ENCODE measurements around the gene HEMK1. TPM values are rescaled to one million over a fixed set of nuclear protein-coding genes. Genes with fewer than 3 reads are reported as not detected.

Gene HEMK1
- total RNA-seq, 1 donor from 2014 or later, result 6.6 TPM

- no peaks in the 10 kb centered on the region for H3K27me3 ChIP-seq (ENCODE audit: control insufficient read depth, insufficient read depth, low read length)
- peaks cover 21% of the 10 kb centered on the region for H3K36me3 ChIP-seq (ENCODE audit: control insufficient read depth, insufficient read depth, low read length)
- FAIRE-seq (no peak), DNase-seq (ENCODE audit: low read depth) (no peak)
- no peak for TF ChIP-seq CTCF (IDR thresholded peaks at IDR 0.05; ENCODE audit: insufficient read depth, low read length, severe bottlenecking)
- H3K4me3 ChIP-seq (ENCODE audit: low read depth, low read length), result no peak overlapping the region
Observed at GRCh38 chr3:50581459-50581842, 12.1 kb downstream of the HEMK1 start.

- no peak for FAIRE-seq
- DNase-seq (ENCODE audit: low read depth), result no peak
- H3K36me3 ChIP-seq (ENCODE audit: control insufficient read depth, insufficient read depth, low read length), result peaks cover 17% of the 10 kb centered on the region
- no peaks in the 10 kb centered on the region for H3K27me3 ChIP-seq (ENCODE audit: control insufficient read depth, insufficient read depth, low read length)
- H3K4me3 ChIP-seq (ENCODE audit: low read depth, low read length), result no peak overlapping the region
- TF ChIP-seq CTCF (IDR thresholded peaks at IDR 0.05; ENCODE audit: insufficient read depth, low read length, severe bottlenecking), result no peak
Observed at GRCh38 chr3:50582083-50582482, 12.8 kb downstream of the HEMK1 start.

GRCh38 chr3:50583897-50584296, 14.6 kb downstream of the HEMK1 start:
- FAIRE-seq, result no peak
- no peaks in the 10 kb centered on the region for H3K27me3 ChIP-seq (ENCODE audit: control insufficient read depth, insufficient read depth, low read length)
- no peak for DNase-seq (ENCODE audit: low read depth)
- TF ChIP-seq CTCF (IDR thresholded peaks at IDR 0.05; ENCODE audit: insufficient read depth, low read length, severe bottlenecking), result no peak
- no peak overlapping the region for H3K4me3 ChIP-seq (ENCODE audit: low read depth, low read length)
- peaks cover 10% of the 10 kb centered on the region for H3K36me3 ChIP-seq (ENCODE audit: control insufficient read depth, insufficient read depth, low read length)

GRCh38 chr3:50584391-50584790, 15.1 kb downstream of the HEMK1 start:
- FAIRE-seq (no peak), DNase-seq (ENCODE audit: low read depth) (no peak)
- no peak for TF ChIP-seq CTCF (IDR thresholded peaks at IDR 0.05; ENCODE audit: insufficient read depth, low read length, severe bottlenecking)
- H3K36me3 ChIP-seq (ENCODE audit: control insufficient read depth, insufficient read depth, low read length), result peaks cover 8% of the 10 kb centered on the region
- H3K4me3 ChIP-seq (ENCODE audit: low read depth, low read length), result no peak overlapping the region
- no peaks in the 10 kb centered on the region for H3K27me3 ChIP-seq (ENCODE audit: control insufficient read depth, insufficient read depth, low read length)

GRCh38 chr3:50585919-50586762, 16.8 kb downstream of the HEMK1 start:
- DNase-seq (ENCODE audit: low read depth) (no peak), FAIRE-seq (no peak)
- Histone ChIP-seq H3K36me3 (ENCODE audit: control insufficient read depth, insufficient read depth, low read length) (peaks cover 4% of the 10 kb centered on the region), H3K27me3 (ENCODE audit: control insufficient read depth, insufficient read depth, low read length) (no peaks in the 10 kb centered on the region), H3K4me3 (ENCODE audit: low read depth, low read length) (no peak overlapping the region)
- TF ChIP-seq CTCF (IDR thresholded peaks at IDR 0.05; ENCODE audit: insufficient read depth, low read length, severe bottlenecking), result no peak

GRCh38 chr3:50586763-50587070, 17.4 kb downstream of the HEMK1 start:
- DNase-seq (ENCODE audit: low read depth) (no peak), FAIRE-seq (no peak)
- peaks cover 4% of the 10 kb centered on the region for H3K36me3 ChIP-seq (ENCODE audit: control insufficient read depth, insufficient read depth, low read length)
- no peak overlapping the region for H3K4me3 ChIP-seq (ENCODE audit: low read depth, low read length)
- TF ChIP-seq CTCF (IDR thresholded peaks at IDR 0.05; ENCODE audit: insufficient read depth, low read length, severe bottlenecking), result no peak
- H3K27me3 ChIP-seq (ENCODE audit: control insufficient read depth, insufficient read depth, low read length), result no peaks in the 10 kb centered on the region
